GM12875 (cell line): Measurements from ENCODE around the gene LHFPL6.

Experiments
- H3K4me3 ChIP-seq: one replicate; pipeline ENCODE4 v1.5.1; 2011; ENCODE audit warnings: low read depth, low read length, control low read depth
- TF ChIP-seq, protein P1 (sequence below): IDR thresholded peaks from 2 replicates; pipeline ENCODE4 v1.5.1; 2011; ENCODE audit warnings: low read depth, mild to moderate bottlenecking, control low read depth, inconsistent platforms, low read length, moderate library complexity, borderline replicate concordance; ENCODE audit not compliant: insufficient read depth

Gene LHFPL6

DNA sequence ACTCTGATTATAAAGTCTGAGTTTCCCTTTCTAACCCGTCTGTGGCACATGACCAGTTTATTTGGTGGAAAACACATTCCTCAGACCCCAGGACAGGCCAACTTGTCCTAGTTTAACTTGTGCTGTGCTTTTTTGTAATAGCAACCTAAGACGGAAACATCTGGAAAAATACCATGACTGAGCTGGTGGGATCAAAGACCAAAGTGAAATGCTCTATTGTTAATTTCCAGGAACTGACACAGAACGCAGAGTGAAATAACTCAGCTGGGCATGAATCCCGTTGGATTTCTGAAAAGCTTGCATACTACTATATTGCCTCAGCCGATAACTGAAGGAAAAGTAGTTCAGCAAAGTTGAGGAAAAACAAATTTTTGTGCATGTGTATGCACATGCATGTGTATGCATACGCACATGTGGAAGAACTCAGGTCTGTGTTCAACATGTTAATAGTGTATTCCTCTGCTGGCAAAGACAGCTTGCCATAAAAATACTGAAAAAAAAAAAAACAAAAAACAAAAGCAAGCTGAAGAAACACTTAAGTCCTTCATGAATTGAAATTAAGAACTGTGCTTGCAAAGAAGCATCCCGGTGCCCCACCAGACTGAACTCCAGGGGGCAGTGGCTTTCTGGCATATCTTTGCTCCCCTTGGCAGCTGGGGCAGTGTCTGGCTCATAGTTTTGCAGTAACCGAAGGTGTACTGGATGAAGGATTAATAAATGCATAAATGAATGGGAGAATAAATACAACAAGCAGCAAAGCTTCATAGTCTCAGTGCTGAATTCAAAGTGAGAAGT lies 187.8 kb downstream of the LHFPL6 start:
- no peak overlapping the region for H3K4me3 ChIP-seq
- TF ChIP-seq, protein P1, sequence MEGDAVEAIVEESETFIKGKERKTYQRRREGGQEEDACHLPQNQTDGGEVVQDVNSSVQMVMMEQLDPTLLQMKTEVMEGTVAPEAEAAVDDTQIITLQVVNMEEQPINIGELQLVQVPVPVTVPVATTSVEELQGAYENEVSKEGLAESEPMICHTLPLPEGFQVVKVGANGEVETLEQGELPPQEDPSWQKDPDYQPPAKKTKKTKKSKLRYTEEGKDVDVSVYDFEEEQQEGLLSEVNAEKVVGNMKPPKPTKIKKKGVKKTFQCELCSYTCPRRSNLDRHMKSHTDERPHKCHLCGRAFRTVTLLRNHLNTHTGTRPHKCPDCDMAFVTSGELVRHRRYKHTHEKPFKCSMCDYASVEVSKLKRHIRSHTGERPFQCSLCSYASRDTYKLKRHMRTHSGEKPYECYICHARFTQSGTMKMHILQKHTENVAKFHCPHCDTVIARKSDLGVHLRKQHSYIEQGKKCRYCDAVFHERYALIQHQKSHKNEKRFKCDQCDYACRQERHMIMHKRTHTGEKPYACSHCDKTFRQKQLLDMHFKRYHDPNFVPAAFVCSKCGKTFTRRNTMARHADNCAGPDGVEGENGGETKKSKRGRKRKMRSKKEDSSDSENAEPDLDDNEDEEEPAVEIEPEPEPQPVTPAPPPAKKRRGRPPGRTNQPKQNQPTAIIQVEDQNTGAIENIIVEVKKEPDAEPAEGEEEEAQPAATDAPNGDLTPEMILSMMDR = peak; percentile 34; the same call in 1 of the 2 replicates

DNA sequence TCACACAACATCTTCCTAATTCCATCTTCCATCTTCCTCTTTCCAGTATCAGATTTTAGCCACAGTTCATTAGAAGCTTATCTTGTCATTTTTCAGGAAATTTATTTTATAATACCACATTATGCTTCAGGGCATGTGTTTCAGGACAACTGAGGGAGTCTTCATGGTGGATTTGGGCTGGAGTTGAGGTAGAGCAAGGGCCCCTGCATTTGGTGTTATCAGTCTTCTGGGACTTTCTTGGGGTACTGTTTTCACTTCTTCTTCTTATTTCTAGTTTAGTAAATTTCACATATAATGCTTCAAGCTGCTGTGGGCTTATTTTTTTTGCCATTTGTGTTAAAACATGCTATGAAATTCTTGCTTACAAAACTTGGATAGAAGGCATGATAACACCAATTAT lies 188.7 kb downstream of the LHFPL6 start:
- TF ChIP-seq, protein P1 = no peak
- no peak overlapping the region for H3K4me3 ChIP-seq

DNA sequence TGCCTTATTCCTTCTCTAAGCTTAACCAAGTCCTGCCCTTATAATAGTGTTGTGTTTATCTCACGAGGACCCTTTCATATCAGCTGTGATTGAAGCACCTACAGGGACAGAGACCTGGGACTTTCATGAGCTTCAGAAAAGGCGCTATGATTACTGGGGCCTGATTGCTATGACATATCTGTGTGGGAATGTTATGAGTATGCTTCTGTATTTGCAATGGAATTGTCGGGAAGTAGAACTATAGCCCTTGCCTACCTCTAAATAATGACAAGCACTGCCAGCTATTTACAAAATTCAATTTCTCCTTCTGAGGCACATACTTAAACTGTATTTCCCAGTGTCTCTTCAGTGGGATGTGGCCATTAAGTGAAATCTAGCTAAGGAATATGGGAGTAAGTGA lies 191.5 kb downstream of the LHFPL6 start:
- H3K4me3 ChIP-seq = no peak overlapping the region
- TF ChIP-seq, protein P1 = no peak

DNA sequence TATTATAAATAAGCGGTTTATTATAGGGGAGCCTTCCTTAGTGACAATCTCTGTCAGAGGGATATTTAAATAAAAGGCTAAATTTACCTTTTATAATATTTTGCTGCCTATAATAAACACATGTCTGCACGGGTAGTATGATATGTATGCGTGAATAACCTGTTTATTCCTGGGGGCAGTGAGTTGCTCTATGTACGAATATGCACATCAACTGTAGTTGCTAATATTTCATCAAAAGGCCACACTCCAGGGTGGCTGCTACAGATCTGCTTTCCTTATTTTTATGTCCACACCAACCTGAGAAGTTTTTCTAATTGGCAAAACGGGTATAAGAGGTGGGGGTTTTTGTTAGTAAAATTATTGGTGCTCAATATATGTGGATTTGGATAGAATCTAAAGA lies 192.0 kb downstream of the LHFPL6 start:
- TF ChIP-seq, protein P1 = no peak
- no peak overlapping the region for H3K4me3 ChIP-seq

DNA sequence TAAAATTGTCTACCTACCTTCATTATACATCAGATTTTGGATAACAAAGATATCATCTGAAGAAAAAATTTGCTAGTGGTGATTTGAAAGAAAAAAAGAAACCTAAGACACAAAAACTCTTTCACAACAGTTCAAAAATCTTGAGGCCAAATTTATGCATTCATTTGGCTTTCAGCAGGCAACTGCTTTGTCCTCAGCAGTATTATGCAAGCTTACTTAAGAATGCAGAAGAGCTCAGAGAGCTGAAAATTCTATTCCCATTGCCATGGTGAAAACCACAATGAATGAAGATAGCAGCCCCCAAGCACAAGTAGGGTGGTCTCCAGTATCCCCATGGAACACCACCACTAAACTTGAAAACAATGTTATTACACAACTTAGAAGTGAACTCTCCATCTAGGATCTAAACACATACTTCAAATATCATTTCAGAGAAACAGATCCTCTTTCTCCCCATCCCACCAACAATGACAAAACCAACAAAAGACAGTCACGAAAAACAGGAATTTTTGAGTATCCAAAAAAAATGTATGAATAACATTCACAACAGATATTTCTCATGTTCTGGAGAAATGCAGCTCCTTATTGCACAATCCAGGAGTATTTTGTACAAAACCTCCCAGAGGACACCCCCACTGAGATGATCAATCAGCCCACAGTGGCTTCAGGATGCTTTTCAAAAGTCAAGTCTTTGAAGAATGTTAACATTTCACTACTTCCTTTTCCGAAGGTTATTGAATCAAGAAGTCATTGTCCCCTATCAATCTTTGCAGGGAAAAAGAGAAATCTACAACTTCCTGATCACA lies 192.7 kb downstream of the LHFPL6 start:
- TF ChIP-seq, protein P1 = no peak
- H3K4me3 ChIP-seq = no peak overlapping the region

DNA sequence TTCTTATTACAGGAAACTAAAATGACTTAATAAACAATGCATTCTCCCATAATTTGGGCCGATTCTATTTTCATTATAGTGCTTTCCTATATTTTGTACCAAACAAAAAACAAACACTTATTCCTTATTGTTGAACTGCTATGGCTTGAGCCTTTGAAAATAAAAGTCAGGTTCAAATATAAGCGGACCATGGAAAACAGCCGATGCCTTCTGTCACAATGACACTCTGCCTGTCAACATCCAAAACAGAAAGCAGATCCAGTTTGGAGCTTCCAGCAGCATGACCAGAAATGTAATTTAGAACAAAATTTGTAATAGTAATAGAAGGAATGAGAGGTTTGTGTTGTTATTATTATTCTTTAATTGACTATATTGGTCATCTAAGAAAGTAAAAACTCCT lies 194.5 kb downstream of the LHFPL6 start:
- no peak overlapping the region for H3K4me3 ChIP-seq
- TF ChIP-seq, protein P1 = no peak
